HPDE6-E6E7 (cell line): ENCODE results near the gene PEPD.

ENCODE experiments used
- DNase-seq: peaks from one replicate; pipeline ENCODE4 v3.0.0; 2011; ENCODE audit warnings: missing footprints; ENCODE audit errors: extremely low spot score

The PEPD gene

DNA sequence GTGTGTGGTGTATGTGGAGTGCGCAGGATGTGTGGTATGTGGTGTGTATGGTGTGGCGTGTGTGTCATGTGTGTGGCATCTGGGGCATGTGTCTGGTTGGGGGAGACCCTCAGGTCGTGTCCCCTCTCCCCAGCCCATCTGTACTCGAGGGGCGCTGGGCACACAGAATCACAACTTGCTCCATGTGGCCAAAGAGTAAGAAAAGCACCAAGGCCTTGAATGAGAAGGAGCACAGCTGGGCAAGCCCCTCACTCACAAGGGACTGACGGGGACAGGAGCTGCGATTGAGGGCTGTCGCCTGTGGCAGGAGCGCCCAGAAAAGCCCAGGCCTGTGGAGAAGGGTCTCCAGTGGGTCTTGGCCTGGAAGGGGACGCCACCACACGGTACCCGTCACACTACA is 62.8 kb downstream of the PEPD start:
- DNase-seq, result no peak

DNA sequence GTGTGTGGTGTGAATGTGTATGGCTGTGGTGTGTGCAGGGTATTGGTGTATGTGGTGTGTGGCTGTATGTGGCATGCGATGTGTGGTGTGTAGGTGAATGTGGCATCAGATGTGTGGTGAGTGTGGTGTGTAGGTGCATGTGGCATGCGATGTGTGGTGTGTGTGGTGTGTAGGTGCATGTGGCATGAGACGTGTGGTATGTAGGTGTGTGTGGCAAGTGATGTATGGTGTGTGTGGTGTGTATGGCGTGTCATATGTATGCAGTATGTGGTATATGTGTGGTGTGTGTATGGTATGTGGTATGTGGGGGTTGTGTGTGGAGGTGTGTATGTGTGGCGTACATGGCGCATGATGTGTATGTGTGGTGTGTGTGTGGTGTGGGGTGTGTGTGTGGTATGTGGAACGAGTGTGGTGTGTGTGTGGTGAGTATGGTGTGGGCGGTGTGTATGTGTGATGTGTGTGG is 63.4 kb downstream of the PEPD start:
- DNase-seq, result no peak

DNA sequence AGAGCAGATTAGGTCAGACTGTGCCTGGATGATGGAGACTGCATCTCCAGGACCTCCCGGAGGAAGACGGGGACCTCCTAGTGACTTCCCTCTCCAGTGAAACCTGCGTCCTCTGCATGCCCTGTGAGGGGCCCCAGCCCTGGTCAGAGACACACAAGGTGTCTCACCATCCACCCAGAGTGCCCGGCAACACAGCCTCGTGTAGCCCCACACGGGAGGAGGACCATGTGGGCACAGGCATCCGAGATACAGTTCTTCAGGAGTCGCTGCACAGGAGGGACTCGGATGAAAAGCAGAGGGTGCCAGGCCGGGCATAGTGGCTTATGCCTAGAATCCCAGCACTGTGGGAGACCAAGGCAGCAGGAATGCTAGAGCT is 64.8 kb downstream of the PEPD start:
- DNase-seq, result no peak

DNA sequence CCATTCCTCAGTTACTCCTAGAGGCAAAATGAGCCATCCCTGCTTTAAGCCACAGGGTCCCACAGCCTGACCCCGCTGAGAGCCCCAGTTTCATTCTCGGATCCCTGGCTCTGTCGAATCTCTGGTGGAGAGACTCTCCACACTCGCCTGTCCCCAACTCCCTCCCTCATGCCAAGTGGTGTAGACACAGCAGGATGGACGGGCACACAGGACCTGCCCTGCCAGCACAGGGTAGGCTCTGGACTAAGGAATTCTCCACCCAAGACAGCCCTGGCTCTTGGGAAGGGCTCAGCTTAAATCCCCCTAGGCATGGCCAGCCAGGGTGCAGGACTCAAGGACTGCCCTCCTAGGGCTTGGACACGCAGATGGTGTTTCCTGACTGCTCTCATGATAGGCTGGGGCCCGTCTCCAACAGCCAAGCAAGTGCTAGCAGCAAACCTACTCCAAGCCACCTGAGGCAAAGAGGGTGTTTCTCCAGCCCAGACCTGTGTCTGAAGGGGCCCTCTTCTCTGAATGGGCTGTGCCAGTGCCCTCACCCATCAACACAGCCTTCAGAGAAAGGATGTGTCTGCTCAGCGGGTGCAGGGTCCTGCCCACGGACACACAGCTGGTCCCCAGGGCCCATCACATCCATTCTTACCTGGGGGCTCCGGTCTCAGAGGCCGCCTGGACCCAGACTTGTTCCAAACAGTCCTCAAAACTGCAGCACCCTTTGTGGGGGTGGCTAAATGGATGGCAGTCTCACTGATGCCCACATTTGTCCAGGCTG is 65.3 kb downstream of the PEPD start:
- DNase-seq, result no peak

DNA sequence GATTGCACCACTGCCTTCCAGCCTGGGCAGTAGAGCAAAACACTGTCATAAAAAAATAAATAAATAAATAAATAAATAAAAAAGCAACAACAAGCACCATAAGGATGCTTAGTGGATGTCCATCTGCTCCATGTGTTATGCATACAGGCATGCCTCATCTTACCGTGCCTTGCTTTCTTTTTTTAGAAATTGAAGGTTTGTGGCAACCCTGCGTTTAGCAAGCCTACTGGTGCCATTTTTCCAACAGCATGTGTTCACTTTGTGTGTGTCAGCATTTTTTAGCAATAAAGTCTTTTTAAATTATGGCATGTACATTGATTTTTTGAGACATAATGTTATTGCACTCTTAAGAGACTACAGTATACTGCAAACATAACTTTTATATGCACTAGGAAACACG is 68.3 kb downstream of the PEPD start:
- DNase-seq, result no peak

DNA sequence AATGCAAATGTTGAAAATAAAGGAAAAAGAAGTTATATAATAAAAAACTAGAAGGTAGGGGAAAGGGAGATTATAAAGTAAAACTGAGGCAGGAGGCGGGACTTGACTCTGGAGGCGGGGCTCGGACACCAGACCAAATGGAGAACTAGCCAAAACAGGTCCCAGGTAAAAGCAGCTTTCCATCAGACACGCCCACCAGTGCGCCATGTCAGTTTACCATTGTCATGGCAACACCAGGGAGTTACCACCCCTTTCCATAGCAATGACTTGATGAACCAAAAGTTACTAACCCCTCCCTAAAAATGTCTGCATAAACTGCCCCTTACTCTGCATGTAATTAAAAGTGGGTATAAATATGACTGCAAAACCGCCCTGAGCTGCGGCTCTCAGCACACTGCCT is 70.9 kb downstream of the PEPD start:
- DNase-seq, result no peak

DNA sequence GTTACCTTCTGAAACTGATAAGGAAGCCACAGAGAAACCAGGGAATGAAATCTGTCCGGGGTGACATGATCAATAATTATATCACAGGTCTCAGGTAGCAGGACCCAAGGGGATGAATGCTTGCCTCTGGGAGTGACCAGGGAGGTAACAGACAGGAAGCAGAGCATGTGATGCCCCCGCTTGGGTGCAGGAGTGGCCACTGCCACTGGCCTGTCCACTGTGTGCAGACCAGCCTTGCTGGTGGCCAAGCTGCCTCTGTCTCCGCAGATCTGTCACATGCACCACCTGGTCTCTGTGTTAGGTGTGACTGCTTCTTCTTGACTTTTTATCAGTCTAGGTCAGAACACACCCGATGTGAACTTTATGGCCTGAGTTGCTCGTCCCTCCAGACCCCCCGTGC is 71.8 kb downstream of the PEPD start:
- no peak for DNase-seq

DNA sequence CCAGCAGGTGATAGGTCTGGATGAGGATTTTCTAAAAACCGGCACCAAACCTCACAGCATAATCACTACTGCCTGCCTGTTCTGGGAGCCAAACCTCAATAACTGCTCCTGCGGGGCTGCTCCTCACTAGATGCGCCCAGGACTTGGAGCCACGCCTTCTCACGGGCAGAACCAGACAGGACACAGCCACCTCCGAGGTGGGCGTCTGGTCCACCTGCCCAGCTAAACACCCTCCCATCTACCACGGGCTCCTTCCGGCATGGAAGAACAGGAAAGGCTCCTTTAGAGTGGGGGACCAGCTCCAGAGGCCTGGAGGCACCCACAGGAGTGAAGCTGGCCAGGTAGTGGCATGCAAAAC is 73.5 kb downstream of the PEPD start:
- no peak for DNase-seq

DNA sequence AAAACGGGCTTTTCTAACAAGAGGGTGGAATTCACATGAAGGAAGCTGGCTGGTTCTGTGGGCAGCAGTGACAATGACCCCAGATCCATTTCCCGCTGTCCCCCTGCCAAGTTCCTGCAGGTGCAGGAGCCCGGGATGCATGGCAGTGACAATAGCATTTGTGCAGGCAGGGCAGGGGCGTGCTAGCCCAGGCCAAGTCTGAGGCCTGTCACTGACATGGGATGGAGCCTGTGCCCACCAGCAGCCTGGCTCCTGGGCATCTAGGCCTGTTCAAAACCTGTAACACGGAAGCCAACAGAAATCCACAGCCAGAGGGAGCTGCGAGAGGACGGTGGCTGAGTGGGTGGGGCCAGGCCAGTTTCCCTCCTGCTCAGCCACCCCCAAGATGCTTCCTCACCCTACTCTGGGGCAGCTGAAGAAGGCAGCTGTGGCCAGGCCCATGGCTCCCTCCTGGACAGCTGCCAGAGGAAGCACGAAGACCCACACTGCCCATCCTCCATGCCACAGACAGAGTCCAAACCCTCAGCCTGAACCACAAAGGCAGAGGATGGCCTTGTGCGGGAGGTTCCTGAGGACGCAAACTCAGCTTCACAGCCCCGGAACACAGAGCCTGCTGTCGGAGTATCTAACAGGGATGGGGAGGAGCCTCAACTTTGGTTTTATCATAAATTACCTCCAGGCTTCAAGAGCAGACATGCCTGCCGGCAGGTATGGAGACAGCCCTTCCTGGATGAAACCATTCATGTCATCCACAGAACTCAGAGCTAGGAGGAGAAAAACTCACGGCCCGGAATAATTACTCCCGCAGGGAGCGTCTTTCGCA is 74.0 kb downstream of the PEPD start:
- no peak for DNase-seq

DNA sequence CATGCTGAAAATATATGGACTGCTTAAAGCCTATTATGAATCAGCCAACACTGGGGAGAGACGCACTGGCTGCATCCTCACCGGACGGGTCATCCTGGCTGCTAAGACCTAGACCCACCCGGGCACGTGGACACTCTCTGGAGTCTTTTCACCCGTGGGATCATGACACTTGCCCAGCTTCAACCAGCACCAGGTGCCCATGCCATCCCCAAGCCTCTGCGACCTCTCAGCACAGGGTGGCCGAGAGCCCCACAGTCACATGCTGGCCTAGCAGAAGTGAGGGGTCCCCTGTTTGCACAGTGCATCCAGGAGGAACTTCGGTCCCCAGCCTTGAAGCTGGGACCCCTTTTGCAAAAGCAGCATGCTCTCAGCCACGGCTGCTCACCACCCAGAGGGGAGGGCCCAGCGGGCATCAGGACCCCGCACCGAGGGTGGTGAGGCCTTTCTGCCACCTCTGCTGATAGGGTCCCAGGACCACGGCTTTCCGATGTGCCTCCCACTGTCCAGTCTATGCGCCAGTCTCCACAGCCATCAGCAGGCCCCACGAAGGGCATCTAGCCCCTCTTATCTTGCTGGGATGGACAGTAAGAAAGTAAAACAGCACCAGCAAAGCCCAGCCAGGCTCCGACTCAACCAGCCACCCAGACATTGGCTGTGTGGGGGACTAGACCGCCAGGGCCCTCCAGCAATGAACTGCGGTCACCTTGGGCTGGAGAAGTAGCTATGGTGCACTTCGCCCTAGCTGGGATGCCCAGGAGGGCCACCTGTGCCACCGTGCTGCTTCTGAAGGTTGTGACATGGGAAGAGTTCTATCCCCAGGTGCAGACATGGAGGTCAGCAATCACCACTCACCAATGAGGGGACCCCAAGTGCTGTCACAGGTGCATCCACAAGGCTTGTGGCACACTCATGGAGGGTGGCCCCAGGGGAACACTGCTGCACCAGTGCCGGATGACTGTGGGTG is 75.0 kb downstream of the PEPD start:
- no peak for DNase-seq

DNA sequence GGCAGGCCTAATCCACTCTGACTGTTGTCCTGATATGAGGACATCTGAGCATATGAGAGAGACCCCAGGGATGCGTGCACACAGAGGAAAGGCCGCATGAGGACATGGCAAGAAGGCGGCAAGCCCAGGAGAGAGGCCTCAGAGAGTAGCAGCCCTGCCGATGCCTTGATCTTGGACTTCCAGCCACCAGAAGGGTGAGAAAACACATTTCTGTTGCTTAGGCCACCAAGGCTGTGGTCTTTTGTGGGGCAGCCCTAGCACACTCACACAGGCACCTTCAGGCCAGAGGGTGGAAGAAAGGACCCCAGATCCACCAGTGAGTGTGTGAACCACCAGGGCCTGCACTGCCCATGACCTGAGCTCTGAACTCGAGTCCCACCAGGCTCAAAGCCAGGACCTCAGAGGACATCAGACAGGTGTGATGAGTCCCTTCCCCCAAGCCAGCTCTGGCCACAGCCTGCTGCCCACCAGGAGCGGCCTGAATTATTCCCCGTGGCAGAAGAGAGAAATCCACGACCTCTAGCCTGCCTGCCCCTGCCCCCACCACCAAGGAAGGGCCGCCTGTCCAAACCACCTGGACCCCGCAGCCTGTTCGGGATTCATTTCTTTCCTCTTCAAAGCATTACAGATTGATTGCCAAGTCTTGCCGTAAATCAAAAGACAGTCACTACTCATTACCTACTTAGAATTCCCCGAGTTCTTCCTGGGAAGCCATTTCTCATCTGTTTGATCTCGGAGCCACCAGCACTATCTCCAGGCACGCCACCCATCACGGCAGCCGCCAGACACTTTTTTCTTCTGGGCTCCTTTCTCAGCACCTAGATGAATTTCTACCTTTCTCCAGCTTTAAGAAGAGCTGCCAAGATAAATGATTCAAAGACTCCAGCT is 75.9 kb downstream of the PEPD start:
- DNase-seq, result no peak

DNA sequence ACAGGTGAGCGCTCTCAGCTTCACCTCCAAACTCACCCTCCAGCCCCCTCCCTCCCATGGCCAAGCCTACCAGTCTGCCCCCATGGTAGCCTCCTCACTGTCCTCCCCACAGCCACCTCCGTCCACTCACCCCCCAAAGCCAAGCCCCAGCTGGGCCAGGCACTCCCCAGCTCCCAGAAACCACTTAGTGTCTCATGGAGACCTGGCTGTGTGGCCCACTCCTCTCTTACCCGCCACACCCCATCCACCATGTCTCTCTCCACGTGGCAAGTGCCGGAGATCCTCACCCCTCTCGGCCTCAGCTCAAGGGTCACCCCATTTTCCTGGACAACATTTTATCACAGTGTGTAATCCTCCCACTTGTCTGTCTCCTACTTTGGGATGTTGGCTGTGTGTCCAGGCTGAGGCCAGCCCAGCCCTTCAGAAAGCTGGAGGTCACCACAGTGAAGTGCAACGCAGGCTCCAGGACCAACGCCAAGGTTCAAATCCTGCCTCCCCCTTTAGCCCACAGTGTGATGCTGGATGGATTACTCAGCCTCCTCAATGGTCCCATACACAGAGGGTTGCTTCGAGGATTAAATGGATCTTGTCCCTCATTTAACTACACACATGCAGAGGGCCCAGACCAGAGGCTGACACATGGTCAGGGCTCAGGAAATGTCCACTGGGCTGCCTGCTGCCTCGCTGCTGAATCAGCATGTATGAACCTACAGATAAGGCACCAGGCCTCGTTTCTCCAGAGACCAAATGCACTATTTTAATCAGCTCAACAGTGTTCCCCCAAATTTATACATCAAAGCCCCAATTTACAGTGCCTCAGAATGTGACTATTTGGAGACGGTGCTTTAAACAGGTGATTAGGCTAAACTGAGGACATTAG is 76.8 kb downstream of the PEPD start:
- no peak for DNase-seq

DNA sequence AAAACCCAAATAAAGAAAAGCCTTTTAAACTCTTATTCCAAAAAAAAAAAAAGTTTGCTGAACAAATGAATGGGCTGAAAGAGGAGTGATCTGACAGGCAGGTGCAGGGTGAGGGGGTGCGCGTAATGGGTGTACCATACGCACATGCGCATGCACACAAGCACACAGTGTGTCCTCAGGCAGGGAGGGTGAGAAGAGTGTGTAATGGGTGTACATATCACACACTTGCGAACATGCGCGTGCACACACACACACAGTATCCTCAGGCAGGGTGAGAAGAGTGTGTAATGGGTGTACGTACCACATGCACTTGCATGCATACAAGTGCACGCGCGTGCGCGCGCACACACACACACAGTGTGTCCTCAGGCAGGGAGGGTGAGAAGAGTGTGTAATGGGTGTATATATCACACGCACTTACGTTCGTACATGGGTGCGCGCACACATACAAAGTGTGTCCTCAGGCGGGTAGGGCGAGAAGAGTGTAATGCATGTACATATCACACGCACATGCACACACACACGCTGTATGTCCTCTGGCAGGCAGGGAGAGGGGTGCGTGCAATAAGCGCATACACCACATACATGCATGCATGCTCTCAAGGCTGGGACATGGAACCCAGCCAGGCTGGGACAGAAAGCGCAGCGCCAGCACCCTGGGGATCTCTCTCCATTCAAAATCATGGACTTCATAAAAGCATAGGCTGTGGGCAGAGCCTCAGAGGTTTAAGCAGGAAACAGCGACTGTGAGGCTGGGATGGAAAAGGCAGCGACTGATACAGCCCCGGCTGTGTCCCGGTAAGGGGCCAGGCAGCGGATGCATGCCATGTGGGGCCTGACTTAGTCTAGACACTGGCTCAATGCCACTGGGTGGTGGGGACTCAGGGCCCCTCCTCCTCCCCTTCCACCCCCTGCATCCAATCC is 77.7 kb downstream of the PEPD start:
- no peak for DNase-seq

DNA sequence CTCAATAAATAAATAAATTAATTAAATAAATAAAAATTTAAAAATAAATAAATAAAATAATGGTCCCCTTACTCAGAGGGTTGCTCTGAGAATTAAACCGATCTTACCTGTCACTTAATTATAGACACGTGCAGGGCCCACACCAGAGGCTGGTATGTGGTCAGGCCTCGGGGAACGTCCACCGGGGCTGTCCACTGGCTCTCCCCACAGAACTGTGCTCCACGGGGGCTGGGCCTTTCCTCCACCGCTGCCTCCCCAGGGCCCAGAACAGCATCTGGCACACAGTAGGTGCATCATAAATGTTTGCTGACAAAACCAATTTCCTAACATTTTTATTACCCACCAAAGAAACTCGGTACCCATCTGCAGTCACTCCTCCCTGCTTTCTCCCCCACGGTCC is 78.9 kb downstream of the PEPD start:
- DNase-seq, result no peak

DNA sequence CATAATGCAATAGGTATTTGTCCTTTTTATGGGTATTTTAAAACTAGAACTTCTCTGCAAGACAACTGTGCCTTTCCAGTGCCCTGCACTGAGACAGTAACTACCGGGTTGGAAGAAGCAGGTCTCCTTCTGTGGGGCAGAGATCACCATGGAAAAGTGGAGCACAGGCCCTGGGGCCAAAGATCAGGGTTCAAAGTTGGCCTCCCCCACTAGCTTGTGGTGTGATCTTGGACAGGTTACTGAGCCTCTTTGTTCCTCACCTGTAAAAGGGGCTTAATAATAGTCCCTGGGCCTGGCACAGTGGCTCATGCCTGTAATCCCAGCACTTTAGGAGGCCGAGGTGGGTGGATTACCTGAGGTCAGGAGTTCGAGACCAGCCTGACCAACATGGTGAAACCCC is 79.8 kb downstream of the PEPD start:
- DNase-seq, result no peak

DNA sequence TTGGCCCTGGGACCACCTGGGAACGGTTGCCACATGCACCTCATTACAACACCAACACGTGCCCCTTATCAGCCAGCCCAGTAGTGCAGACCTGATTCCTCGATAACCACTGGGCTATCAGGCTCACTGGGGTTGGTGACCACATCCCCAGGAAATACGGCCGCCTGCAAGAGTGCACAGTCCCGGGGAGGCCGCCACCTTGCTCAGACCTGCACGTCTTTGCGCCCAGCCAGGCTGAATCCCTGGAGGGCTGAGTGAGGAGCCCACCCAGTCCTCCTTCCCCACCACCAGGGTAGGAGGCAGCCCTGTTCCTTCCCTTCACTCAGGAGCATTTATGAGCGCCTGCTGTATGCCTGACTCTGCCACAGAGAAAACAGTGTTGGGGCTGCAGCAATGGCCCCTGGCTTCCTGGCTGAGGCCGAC is 80.3 kb downstream of the PEPD start:
- DNase-seq, result no peak

DNA sequence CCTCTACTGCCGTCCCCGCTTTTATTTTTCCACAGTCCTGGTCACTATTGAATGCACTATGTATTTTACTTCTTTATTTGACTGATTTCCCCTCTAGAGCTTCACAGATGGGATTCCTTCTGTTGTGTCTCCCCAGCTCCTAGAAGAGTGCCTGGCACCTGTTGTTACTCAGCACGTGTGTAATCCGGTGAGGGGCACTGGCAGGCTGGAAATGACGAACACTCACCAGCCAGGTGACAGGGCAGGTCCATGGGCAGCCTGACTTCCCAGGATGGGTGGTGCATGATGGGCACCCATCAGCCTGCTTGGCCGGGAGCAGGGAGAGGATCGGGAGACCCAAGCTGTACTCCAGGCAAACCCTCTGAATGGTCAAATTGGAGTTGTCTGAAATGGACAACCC is 80.9 kb downstream of the PEPD start:
- DNase-seq, result no peak

DNA sequence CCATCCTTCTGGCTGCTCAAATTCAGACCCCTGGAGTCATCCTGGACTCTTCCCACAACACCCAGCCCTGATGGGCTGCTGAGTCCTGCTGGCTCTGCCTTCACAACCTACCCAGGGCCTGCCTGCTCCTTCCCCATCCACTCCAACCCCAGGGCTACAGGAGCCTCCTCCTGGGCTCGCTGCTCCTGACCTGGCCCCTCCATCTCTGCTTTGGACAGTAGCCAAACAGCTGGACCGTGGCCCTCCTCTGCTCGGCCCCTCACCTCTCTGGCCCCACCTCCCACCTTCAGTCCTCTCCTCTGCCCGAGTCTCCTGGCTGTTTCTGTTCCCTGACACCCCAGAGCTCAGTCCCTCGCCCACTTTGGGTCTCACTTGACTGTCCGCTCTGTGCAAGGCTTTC is 81.3 kb downstream of the PEPD start:
- no peak for DNase-seq
